Activated T-cell treated with anti-CD3 and anti-CD28 coated beads for 48 hours (primary cell): ENCODE data around the gene INVS.

ENCODE experiments used
- DNase-seq: peaks from one replicate; pipeline ENCODE4 v3.0.0-alpha.2; 2020; ENCODE audit warnings: low read depth

The INVS gene

GRCh38 chr9:100277166-100277979, 178.3 kb downstream of the INVS start:
- no peak for DNase-seq

DNA sequence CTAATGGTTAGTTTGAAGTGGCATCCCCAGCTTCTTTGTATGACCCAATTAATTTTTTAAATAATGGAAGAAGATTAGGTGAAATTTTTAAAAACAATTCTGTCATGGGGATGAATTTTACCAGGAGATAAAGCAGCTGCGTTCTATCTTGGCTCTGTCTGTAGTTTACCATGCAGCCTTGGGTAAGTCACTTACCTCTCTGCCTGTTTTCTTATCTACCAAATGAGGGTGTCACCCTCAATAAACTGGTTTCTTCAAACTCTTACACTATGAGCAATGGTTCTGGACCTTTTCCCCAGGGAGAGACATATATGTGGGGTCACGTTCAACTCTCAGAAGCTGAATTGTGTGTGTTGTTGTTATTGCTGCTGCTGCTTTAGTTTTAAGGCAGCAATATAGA, 182.0 kb downstream of the INVS start:
- no peak for DNase-seq

DNA sequence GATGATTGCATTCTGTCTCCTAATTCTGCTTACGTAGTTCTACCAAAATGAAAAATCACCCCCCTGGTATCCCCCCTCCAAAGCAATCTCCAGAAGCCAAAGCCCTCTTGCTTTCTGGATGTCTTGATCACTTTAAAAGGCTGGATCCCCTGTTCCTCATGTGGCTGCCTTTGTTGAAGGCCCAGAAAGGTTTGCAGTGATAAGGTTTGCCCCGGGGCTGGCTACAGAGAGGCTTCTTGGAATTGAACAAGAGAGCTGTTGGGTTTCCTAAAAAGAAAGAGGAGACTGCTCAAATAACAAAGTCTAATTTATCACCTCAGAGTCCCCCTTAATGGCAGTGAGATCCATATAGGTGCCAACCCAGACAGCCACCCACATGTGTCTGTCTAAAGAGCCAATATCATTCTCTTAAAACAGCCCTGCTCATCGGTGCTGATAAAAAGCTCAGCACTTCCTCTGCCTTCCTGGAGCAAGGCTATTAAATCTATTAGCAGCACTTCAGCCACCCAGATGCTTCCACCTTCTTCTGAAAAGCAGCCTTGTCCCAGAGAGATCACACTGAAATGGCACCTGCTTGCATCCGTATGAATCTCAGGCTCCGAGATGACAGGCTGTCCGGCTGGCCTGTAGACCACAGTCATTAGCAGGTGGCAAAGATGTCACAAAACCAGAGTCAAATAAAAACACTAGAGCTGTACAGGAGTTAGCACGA, 182.8 kb downstream of the INVS start:
- DNase-seq = no peak

DNA sequence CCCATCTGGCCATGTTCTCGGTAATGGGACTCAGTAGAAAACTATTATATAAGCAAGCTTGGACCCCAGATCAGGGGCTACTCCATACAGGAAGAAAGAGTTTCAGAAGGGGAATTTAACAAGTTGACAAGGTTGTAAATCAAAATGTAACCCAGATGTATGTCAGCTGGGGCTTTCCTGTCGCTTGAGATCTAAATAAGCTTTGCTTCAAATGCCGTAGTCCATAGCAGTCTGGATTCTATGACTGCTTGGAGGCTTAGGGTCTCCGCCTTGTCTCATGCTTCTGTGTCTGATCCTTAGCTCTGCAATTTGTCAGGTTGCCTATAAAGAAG, 183.3 kb downstream of the INVS start:
- no peak for DNase-seq

- no peak for DNase-seq
These were observed 185.2 kb downstream of the INVS start for GRCh38 chr9:100284247-100284646.

DNA sequence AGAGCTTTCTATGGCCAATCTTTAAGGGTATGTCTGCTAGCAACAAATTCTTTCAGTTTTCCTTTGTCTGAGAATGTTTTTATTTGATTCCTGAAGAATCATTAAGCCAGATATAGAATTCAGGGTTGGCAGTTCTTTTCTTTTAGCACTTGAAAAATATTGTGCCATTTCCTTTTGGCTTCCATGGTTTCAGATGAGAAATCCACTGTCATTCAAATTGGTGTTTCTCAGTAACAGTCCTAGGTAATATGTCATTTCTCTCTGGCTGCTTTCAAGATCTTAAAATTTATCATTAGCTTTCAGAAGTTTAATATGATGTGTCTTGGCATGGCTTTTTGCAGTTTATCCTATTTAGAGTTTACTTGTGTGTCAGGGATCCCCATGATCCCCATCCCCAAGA, 186.0 kb downstream of the INVS start:
- no peak for DNase-seq

- no peak for DNase-seq
These were observed 186.6 kb downstream of the INVS start for GRCh38 chr9:100285601-100286000.

DNA sequence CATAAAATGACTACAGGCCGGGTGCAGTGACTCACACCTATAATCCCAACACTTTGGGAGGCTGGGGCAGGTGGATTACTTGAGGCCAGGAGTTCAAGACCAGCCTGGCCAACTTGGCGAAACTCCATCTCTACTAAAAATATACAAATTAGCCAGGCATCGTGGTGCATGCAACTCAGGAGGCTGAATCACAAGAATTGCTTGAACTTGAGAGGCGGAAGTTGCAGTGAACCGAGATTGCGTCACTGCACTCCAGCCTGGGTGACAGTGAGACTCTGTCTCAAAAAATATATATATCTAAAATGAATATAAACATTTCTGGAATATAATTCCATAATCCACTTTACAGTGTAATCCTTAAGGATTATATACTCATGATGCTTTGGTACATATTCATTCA, 187.2 kb downstream of the INVS start:
- DNase-seq = no peak

DNA sequence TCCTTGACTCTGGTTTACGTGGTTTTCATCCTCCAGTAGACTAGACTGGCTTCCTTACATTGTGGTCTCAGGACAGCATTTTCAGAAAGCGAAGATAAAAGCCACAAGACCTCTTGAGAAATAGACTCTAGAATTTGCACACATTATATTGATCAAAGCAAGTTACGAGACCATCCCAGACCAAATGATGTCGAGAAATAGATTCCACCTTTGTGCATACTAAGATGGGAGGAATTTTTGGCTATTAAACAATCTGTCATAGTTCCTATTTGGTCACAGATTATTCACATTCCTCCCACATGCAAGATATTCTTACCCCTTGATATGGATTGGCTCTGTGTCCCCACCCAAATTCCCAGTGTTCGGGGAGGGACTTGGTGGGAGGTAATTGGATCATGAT, 188.1 kb downstream of the INVS start:
- no peak for DNase-seq

DNA sequence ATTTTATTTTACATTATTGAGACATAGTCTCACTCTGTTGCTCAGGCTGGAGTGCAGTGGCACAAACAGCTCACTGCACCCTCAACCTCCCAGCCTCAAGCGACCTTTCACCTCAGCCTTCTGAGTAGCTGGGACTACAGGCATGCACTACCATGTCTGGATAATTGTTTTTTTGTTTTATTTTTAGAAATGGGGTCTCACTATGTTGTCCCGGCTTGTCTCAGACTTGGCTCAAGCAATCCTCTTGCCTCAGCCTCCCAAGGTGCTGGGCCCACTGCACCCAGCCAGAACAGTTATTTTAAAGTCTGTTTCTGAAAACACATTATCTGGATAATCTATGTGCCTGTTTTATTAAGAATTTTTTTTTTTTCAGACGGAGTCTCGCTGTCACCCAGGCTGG, 191.7 kb downstream of the INVS start:
- no peak for DNase-seq

GRCh38 chr9:100292414-100292813, 193.4 kb downstream of the INVS start:
- DNase-seq = no peak

DNA sequence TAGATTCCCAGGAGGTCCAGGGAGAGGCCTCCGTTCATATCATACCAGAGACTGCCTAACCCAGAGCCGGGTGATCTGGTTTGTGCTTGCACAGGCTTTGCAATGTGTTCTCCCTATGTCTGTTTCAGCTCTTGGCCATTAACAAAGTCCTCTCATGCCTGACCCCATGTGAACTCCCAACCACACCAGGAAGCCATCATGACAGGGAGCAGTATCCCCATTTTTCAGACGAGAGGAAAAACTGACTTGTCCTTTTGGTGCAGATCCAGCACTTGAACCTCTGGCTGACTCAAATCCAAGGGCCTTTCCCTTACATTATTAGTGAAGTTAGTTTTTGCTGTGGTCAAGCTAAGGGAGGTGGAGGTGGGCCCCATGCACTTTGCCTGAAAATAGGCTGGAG, 195.3 kb downstream of the INVS start:
- no peak for DNase-seq

- no peak for DNase-seq
These were observed 195.8 kb downstream of the INVS start for GRCh38 chr9:100294806-100295205.

DNA sequence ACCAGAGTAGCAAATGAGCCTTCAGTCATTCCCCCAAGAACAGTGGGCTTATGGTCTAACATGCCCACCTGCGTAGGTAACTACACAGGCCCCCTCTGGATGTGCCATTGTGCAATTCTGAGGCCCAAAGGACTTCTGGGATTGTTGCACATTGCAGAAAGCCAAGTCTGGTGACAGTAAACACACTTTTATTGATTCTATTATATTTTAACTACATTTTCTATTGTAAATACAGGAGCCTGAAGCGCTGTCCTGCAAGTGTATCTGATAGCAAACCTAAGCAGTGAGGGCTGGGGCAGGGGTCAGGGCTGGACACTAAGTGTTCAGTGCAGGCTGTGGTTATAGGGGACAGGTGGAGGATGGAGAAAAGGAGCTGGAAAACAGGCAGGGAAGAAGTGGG, 196.2 kb downstream of the INVS start:
- no peak for DNase-seq

DNA sequence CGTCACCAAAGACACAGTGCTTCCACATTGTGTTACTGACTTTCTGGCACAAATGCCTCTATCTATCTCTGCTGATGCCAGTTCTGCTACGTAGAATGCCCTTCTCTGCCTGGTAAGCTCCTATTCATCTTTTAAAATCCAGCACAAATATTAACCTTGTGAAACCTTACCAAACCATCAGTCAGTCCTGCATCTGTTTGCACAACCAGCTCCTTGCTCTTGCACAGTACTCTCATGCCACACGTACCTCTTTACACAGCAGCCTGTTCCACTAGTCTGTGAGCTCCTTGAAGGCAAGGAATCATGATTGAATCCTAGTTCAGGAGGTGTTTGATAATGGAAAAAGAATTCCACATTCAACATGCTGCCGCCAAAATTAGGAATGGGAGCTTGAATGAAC, 197.4 kb downstream of the INVS start:
- DNase-seq = no peak

DNA sequence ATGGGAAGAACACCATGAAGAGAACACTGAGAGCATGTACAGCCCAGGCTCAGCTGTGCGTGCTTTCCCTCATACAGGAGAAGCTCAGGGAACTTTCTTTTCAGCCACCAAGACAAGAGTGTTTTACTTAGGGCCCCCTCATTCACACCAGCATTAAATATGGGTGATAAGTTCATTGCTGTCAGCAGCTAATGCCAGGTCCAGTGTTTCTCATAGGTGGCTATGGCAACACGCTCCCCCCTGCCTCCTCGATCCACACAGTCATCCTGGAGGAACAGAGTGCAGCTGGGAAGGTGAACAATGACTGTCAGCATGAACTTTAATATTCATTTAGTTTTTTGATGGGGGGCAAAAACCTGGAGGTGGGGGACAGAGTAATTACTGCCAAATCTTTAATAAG, 199.3 kb downstream of the INVS start:
- no peak for DNase-seq

- DNase-seq = no peak
These were observed 204.7 kb downstream of the INVS start for GRCh38 chr9:100303747-100304146.

DNA sequence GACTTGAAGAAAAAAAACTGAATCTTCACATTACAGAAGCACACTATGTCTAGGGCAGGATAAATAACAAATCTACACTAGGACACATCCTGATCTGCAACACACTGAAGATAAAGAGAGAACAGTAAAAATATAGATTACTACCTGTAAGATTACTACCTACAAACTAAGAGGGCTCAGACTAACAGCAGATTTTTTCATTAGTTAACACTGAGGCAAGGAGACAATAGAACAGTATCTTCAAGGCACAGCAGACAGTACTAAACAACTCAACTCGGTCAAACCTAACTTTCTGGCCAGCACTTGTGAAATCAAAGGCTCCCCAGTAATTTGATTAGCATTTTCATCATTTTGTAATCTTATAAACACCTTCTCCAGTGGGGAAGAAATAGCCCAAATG, 207.2 kb downstream of the INVS start:
- no peak for DNase-seq

GRCh38 chr9:100307080-100307479, 208.0 kb downstream of the INVS start:
- DNase-seq = no peak

GRCh38 chr9:100308965-100309564, 210.0 kb downstream of the INVS start:
- no peak for DNase-seq

DNA sequence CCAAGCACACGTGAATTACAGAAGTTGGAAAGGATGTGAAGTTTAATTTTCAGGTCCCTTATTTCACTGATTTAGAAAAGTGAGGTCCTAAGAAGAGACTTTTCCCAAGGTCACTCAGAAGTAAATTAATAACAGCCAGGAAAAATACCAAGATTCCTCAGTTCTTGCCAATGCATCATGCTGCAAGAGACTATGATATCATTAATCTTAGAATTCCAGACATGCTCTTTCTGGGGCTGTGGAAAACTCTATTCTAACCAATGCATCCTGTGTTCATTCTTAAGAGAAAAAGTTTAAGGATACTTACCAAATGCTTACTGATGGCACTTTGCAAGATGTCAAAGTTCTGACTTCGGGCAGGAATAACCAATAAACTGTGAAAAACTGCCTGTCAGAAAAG, 210.9 kb downstream of the INVS start:
- no peak for DNase-seq

DNA sequence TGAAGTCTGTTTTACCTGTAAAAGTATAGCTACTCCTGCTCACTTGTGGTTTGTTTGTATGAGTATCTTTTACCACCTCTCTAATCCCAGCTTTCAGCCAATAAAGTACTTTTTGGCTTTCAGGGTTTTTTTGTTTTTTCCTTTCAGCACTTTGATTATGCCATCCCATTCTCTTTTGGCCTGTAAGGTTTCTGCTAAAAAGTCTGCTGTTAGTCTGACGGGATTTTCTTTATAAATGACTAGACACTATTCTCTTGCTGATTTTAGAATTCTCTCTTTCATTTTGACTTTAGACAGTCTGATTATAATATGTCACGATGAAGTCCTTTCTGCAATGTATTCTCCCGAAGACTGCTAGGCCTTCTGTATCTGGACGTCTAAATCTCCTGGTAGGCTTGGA, 216.5 kb downstream of the INVS start:
- DNase-seq = no peak

- DNase-seq = no peak
These were observed 218.7 kb downstream of the INVS start for GRCh38 chr9:100317706-100318105.
